Measurements from ENCODE around the gene GUCY2C.
"Not testable (repeated sequence)": the region's sequence is repeated elsewhere in the genome, so short reads cannot be mapped to it uniquely, and the experiment has no call there.

Gene GUCY2C

DNA sequence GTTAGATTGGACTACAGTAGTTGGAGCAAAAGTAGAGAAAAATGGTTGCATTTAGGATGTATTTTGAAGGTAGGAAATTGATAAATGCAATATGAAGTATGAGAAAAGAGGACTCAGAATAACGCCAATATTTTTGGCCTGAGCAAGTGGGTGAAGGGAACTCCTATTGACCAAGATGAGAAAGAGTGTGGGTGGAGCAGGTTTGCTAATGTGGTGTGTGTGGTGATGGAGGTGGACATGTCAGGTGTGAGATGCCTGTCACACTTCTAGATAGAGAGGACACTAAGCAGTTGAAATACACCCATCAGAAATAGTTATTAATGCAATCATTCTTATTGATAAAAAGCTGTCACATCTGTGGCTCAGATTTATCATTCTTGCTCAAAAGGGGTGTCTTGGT lies 7.3 kb downstream of the GUCY2C start:
- DNase-seq (ENCODE audit: insufficient read length, low spot score) (no peak), FAIRE-seq (no peak)

DNA sequence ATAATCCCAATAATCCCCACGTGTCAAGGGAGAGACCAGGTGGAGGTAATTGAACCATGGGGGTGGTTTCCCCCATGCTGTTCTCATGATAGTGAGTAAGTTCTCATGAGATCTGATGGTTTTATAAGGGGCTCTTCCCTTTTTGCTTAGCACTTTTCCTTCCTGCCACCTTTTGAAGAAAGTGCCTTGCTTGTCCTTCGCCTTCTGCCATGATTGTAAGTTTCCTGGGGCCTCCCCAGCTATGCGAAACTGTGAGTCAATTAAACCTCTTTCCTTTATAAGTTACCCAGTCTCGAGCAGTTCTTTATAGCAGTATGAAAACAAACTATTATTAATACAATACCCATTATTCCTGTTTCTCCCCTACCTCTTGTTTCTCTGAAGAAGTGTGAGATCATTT lies 14.2 kb downstream of the GUCY2C start:
- not testable (repeated sequence) for FAIRE-seq; DNase-seq (ENCODE audit: insufficient read length, low spot score)

DNA sequence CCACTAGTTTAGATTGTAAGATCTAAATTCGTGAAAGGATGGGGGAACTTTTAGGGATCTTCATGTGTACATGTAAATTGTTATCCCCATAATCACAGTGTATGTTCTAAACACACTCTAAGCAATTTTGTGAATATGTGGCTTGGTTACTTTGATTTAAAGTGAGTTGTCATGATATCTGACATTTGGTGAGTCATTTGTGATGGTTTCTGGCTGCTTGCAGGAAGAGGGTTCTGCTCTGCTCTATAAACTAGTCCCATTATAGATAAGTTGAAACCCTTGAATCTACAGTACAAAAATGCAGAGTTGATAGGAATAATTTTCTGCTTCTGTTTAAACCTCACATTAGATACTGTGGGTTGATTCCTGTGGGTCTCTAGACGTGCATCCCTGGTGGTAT lies 14.8 kb downstream of the GUCY2C start:
- DNase-seq (ENCODE audit: insufficient read length, low spot score) = no peak
- no peak for FAIRE-seq

DNA sequence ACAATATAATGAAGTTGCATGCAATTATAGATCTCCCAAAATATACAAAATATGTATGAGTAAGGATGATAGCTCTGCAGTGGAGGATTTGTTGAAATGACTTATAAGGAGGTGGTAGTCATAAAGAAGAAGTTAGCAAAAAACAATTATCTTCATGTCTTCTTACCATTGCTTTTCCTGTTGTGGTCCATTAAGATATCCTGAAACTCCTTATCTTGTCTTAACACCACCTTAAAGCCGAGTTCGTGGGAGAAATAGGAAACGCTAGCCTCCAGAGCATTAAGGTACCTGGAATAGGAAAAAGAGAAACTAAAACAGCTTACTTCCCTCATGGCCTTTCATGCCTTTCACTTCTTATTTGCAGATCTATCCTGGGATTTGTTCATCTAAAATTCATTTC lies 15.2 kb downstream of the GUCY2C start:
- FAIRE-seq = no peak
- no peak for DNase-seq (ENCODE audit: insufficient read length, low spot score)

DNA sequence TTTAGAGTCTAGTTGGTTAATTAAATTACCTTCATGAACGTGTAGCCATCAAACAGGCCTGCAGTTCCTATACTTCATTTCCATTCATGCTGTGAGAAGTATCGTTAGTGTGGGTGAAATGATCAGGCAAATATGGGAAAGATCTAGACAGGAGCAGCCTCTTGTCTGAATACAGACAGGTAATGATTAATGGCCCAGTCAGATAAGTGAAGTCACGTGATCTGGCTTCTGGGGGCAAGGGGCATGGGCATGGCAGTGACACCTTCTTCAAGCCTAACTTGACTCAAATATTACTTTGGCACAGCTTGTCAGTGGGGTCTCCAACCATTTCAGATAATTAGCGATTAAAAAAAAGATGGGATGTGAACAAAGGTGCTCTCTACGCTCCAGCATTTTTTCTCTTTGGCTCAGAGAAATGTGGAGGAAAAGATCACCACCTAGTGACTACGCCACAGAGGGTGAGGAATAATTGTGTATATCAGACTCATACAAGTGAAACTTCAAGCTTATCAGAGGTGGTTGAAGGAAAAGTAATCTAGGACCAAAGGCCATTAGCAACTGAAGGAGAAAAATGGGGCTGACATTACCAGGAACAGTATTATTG lies 17.8 kb downstream of the GUCY2C start:
- DNase-seq (ENCODE audit: insufficient read length, low spot score) (no peak), FAIRE-seq (no peak)

DNA sequence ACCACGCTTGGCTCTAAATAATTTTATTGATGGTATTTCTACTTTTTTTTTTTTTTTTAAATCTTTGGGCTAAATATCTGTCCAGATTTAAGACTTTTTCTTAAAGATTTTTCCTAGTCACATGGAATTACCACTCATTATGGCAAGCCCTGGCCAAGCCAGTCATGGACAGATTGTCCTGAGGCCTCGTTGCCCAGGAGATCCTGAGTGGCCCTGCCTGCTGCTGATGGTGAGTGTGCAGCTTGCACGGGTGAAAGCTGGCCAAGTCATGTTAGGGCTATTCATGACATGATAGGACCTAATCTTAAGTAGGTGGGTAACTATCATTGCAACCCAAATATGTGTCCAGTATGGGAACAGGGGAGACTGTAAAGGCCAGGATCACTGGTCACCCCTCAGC lies 27.8 kb downstream of the GUCY2C start:
- DNase-seq (ENCODE audit: insufficient read length, low spot score) (no peak), FAIRE-seq (no peak)

DNA sequence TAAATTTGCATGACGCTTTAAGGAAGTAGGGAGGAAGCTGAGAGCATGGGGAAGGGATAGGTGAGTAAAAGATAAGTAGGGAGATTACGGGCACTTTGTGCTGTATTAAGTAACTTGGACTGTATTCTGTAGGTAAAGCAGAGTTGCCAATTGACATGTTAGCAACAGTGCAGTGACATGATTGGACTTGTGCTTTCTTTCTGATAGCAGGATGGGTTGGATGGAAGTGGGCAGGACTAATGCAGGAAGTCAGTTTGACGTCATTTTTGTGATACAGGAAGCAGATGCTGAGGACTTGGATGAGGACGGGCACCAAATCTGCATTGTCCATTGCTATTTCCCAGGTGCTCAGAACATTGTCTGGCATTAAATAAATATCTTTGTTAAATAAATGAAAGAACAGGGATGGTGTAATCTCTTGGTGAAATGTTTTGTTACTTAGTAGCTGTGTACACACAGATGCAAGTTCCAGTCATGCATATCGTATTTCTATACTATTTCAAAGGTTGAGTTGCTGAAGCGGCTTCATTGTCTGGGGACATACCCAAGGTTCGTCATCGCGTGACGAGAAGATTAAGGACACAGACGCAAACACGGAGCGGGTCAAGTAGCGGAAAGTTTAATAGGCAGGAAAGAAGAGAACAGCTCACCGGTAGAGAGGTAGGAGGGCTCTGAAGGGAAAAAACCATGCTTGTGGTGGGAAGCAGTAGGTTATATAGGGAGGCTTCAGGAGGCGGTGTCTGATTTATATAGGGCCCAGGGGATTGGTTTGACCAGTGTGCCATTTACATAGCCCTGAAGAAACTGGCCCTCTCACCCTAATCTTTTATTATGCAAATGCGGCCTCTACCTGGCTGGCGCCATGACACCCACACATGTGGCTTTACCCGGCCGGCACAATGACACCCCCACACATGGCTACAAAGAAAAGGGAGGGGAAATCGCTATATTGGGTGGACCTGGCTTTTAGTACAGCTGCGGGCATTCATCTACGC lies 30.7 kb downstream of the GUCY2C start:
- DNase-seq (ENCODE audit: insufficient read length, low spot score) (no peak), FAIRE-seq (no peak)

DNA sequence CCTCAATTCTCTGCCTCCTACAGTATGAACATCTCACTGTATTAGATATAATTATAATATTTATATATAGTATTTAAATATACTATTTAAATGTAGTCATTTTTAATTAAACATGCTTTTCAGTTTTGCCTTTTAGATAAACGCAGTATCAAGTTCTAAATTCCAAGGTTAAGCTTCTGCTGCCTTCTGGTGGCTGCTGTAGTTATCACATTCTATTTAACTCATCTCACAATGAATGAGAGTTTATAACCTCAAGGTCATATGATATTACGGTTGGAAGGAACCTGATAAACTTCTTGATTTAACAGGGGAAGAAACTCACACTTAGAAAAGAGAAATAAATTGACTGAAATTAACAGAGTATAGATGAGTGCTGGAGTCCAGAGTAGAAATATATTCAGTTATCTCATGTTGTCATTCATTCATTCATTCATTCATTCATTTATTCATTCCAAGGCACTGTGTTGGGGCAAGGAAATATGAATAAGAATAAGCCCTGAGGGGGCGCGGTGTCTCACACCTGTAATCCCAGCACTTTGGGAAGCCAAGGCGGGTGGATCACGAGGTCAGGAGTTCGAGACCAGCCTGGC lies 31.9 kb downstream of the GUCY2C start:
- no peak for FAIRE-seq
- peak; percentile 7 for DNase-seq (ENCODE audit: insufficient read length, low spot score)

DNA sequence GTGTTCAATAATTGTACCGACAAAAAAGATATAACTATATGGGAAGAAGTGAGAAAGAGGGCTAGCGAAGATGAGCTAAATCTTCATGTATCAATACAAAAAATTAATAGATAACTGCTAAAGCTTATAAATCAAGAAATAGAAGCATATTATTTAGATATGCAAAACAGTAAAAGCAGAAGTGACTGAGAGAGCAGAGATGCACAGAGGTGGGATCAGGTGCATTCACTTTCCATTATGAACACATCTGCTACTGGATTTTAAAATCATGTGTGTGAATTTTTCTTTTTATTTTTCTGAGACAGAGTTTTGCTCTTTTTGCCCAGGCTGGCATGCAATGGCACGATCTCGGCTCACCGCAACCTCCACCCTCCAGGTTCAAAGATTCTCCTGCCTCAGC lies 33.4 kb downstream of the GUCY2C start:
- FAIRE-seq (no peak), DNase-seq (ENCODE audit: insufficient read length, low spot score) (no peak)

DNA sequence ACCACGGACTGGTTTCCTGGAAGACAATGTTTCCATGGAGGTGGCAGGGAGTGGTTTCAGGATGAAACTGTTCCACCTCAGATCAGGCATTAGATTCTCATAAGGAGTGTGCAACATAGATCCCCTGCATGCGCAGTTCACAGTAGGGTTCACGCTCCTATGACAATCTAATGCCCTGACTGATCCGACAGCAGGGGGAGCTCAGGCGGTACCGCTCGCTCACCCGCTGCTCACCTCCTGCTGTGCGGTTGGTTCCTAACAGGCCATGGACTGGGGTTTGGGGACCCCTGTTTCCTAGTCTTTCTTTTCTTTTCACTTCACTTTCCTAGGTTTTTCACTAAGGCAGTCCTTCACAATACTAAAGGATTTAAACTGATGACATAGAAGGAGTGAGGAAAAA lies 39.6 kb downstream of the GUCY2C start:
- DNase-seq (ENCODE audit: insufficient read length, low spot score) = no peak
- FAIRE-seq = no peak

DNA sequence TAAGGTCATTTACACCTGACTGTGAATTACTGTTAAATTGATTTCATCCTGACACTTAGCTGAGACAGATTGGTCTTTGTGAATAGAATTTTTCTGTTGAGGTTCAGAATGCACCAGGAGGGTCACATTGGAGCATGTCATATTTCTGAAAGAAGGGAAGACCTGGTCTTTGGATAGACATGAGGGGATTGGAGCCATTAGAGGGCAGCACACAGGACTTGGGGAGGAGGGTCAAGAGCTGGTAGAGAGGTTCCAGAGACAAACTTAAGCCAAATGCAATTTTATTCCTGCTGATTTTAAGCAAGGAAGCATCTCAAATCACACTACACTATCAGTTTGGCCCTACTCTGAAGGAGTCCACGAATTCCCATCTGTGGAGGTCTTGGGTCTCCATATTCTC lies 41.1 kb downstream of the GUCY2C start:
- no peak for DNase-seq (ENCODE audit: insufficient read length, low spot score)
- no peak for FAIRE-seq

DNA sequence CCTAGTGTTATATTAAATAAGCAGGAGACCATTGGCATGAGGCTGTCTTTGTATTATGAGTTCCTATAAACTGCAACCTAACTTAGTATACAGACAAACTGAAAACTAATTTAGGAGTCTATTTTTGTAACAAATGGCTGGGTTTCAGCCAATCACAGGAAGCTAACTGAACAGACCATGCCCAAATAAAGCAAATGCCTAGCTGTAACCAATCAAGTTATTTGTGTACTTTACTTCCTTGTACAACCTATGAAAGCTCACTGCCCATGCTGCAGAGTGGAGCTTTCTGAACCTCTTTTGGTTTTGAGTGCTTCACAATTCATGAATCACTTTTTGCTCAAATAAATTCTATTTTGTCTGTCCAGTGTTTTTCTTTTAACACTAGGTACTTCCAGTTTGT lies 41.6 kb downstream of the GUCY2C start:
- DNase-seq (ENCODE audit: insufficient read length, low spot score) = no peak
- FAIRE-seq = no peak

DNA sequence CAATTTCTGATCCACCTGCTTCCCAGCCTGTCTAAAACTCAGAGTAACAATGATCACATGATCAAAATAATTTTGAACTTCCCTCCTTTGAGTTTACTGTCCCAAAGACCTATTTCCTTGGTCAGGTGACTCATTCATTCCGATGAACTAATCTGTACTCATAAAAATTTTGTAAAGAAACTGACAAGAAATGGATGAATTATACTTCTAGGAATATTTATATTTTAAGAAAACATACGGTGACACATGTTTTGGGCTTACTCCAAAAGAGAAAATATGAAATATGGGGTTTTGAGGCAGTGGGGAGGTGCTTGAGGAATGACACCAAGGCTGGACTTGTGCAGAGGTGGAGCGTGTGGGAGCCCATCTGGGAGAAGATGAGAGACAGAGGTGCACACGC lies 42.0 kb downstream of the GUCY2C start:
- DNase-seq (ENCODE audit: insufficient read length, low spot score) (no peak), FAIRE-seq (no peak)

DNA sequence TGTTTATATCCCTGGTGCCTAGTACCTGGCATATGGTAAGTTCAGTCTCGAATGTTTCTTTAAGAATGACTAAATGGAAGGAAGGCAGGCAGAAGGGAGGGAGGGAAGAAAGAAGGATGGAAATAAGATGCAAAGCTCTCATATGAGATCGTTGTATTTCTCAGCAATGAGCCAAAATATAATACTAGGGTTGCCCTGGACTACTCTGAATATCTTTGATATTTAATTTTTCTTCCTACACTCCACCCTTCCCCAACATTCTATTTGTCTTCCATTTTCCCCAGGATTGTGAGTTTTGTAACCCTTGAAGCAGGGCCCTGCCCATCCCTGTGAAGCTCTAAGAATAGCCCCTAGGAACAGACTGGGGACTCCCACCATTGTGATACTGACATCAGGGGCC lies 43.9 kb downstream of the GUCY2C start:
- FAIRE-seq = no peak

DNA sequence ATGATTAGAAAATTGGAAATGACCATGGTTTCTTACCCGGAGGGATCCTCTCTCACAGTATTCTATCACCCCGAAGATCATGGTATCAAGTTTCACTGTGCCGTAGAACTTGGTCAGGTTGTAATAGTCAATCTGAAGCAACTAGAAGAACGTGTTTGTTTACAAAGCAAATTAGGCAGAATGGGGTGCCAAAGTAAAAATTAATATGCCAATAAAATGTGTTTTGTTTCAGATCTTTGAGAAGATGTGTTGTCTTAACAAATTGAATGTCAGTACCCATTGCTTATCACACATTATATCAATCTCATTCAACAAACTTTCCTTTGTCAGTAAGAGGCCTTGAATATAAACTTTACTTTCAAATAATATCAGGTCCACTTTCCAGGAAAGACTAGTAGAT lies 45.0 kb downstream of the GUCY2C start:
- DNase-seq (ENCODE audit: insufficient read length, low spot score) = no peak
- FAIRE-seq = no peak

More for the DNA sequence above, 43.9 kb downstream of the GUCY2C start:
- no peak for DNase-seq (ENCODE audit: insufficient read length, low spot score)

DNA sequence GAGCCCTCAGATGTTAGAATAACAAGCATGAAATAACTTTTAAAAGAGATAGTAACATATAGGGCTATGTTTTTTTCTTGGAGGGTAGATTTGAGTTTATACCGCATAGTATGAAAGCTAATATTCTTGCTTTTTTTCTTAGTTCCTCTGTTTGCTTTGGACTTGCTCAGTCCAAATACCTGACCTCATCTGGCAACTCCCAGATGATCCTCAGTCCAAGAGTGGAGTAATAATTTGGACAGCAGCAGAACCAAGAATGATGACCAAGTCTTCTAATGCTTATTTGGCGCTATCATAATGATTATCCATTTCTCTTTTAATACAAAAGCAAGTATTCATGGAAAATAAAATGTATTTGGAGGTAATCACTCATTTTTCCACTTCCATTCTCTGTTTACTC lies 45.6 kb downstream of the GUCY2C start:
- no peak for FAIRE-seq
- no peak for DNase-seq (ENCODE audit: insufficient read length, low spot score)

DNA sequence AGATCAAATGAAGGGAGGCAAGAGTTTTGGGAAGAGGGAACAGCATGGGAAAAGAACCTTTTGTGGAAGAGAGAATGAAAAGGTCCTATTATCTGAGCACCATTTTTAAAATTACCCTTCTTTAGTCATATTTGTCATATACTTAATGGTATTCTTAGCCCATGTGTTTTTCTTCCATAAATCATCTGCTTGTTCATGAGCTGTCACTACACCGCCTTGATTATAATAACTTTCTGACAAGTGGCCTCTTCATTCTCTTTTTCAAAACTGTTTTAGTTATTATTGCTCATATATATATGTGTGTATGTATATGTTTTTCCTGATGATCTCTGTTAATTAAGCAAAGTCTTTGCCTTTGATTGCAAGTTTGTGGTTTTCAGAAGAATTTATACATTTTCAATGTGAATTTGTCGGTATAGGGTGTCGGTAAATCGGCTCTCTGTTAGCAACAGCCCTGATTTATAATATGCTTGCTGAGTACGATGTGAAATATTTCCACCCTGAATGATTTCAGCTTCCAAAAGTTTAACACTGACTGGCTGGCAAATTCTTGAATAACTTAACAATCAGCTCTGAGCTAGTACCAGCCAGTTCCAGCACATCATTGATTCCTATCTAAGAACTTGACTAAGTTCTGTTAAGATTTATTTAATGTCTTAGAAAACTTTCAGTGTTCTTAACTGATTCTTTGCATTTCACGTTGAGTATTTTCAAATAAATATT lies 49.2 kb downstream of the GUCY2C start:
- no peak for DNase-seq (ENCODE audit: insufficient read length, low spot score)
- FAIRE-seq = no peak

DNA sequence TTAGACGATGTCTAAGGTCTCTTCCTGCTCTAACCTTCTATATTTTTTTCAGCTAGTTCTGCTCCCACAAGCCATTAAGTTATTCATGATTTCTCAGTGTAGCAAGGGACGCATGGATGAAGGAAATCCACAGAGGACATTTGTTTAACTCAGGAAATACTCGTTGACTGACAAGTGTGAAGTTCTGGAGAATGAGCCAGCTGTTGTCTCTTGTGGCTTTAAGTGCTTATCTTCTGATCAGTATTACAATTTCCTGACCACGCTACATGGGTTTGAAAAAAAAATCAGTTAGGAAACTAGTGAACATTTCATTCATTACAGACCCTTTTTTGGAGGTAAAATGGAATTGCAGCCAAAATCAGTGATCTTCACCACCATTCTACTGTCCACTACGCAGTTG lies 53.1 kb downstream of the GUCY2C start:
- no peak for FAIRE-seq
- no peak for DNase-seq (ENCODE audit: insufficient read length, low spot score)

DNA sequence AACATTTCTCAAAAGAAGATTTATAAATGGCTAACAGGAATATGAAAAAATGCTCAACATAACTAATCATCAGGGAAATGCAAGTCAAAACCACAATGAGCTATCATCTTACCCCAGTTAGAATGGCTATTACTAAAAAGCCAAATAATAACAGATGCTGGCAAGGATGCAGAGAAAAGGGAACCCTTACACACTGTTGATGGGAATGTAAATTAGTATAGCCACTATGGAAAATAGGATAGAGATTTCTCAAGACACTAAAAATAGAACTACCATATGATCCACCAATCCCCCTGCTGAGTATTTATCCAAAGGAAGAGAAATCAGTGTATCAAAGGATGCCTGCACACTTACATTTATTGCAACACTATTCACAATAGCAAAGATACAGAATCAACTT lies 58.3 kb downstream of the GUCY2C start:
- no peak for FAIRE-seq
- DNase-seq (ENCODE audit: insufficient read length, low spot score) = no peak

DNA sequence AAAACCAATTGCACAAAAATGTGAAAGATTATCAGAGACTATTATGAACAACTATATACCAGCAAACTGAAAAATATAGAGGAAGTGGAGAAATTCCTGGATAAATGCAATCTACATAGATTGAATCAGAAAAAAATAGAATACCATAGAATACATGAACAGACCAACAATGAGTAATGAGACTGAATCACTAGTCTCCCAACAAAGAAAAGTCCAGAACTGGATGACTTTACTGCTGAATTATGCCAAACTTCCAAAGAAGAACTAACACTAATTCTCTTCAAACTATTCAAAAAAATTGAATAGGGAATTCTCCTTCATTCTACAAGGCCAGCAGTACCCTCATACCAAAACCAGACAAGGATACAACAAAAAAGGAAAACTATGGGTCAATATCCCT lies 60.6 kb downstream of the GUCY2C start:
- DNase-seq (ENCODE audit: insufficient read length, low spot score) = no peak
- no peak for FAIRE-seq

DNA sequence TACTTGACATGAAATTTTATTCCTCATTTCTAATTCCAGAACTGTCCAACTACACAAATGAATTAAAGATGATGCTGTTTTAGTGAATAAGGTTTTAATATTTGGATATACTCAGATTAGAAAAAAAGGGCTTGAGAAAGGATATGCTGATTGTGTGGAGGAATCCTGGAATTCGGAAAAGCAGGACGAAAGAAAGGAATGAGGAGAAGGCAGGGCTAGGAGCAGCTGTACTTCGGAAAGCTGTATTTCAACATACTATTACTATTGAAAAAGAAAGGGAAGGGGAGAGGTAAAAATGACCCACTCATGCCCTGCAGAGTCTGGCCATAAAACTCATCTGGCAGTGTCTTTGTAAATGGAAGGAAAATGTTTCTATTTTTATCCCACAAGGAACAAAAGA lies 65.6 kb downstream of the GUCY2C start:
- no peak for DNase-seq (ENCODE audit: insufficient read length, low spot score)
- FAIRE-seq = no peak
